HG03571 (cell line): ENCODE data around the gene NDFIP1.
"Not testable (repeated sequence)": the region's sequence is repeated elsewhere in the genome, so short reads cannot be mapped to it uniquely, and the experiment has no call there.

Experiments used
- ATAC-seq: cut with Tn5 transposase; IDR thresholded peaks from one replicate; pipeline ENCODE4 v1.9.1; 2021; ENCODE audit not compliant: unreplicated experiment

Gene NDFIP1, protein sequence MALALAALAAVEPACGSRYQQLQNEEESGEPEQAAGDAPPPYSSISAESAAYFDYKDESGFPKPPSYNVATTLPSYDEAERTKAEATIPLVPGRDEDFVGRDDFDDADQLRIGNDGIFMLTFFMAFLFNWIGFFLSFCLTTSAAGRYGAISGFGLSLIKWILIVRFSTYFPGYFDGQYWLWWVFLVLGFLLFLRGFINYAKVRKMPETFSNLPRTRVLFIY

DNA sequence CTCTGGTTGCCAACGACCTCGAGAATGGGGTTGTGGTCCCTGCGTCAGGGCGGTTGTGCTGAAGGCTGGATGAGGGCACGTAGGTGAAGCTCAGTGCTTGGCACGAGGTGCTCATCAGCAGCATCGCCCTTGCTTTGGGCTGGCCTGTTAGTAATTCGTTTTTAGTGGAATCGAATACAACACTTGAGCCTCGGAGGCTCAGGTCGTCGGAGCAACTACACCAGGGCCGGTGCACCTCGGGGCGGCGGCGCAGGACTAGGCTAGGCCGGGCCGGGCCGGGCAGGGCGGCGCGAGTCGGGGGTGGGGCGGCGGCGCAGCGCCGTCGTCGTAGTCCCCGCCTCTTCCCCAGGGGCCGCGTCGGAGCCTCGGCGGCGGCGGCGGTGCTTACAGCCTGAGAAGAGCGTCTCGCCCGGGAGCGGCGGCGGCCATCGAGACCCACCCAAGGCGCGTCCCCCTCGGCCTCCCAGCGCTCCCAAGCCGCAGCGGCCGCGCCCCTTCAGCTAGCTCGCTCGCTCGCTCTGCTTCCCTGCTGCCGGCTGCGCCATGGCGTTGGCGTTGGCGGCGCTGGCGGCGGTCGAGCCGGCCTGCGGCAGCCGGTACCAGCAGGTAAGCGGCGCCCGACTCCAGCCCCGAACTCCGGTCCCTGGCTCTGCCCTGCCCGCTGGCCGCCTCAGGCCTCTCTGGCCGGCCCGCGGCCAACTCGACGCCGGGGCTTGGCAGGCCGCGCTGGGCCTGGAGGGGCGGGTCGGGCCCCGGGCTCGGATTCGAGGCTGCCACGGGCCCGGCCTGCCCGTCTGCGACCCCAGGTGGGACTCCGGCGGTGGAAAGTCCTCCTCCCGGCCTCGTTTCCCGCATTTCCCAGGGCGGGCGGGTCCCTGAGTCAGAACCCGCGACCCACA, at the start of gene NDFIP1:
NDFIP1 (plus strand) TSS at position 348 of the 899 bp plus-strand sequence; CDS start at position 544, 196 bp downstream.
- peak; percentile 95 for ATAC-seq

DNA sequence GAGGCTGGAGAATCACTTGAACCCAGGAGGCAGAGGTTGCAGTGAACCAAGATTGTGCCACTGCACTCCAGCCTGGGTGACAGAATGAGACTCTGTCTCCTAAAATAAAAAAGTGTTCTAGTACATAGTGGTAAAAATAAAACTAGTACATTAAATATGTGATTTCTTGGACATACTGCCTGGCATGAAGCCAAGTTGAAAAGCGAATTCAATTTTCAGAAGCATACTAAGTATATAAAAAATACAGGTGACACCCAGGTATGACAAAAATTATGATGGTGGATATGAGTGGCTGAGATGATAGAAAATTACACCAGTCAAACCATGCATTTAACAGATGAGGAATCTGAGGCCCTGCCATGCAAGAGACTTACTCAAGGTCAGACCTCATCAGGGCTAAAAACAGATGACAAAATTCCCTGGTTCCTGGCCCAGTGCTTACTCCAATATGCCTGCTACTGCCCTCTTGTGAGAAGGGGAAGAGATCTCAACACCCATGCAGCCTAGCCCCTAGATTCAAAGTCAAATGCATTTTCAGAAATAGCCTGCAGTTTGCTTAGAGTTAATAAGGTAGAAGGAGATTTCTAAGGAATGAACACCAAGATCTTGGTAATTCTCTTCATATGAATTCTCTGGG, 49.2 kb upstream of the NDFIP1 start:
- no peak for ATAC-seq

DNA sequence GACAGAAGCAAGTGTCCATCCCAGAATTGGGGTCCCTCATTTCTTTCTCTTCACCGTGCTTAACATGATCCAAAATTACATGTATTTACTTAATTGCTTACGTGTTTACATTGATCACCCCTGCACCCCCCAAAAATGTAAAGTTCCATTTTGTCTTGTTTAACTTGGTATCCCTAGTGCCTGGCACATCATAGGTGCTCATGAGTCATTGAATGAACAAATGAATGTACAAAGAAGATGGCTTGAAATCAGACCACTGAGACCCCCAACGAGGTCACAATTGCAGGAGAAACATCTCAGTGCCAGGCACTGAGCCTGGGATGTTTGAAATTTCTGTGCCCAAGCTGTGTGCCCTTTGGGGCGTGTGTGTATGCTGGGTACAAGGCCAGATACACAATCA, 45.2 kb upstream of the NDFIP1 start:
- no peak for ATAC-seq

DNA sequence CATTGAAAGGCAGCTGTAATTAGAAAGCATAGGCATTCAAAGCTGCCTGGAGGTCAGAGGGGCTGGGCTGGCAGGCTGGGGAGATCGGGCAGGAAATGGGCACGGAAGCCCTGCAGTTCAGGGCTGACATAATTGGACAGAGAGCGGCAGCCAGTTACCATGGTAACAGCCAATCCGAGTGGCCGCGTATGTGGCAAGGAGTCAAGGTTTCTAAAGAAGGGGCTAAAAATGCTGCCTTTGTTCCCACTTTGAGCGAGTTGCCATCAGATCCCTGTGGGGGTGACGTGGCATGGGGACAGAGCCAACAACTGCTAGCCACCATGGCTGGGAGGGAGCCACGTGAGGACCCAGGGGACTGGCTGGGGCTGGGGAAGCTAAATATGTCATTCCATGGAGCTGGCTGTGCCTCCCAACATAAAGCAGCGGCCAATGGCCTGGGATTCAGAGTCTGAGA, 44.7 kb upstream of the NDFIP1 start:
- no peak for ATAC-seq

DNA sequence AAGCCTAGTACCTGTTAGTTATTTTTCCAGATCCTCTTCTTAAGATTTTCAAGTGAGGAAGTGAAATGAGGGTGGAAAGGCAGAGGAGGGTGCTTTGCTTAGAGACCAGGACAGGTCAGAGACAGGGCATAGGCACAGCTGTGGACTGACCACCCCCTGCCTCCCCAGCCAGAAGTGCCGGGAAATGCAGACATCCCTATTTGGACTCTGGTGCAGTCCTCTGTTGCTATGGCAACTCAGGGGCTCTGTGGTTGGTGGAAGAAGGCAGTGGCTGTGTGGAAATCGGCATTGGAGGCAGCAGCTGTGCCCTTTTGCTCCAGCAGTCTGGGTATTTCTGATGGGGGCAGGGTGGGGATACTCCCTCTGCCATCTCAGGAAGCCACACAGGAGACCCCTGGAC, 43.3 kb upstream of the NDFIP1 start:
- no peak for ATAC-seq

DNA sequence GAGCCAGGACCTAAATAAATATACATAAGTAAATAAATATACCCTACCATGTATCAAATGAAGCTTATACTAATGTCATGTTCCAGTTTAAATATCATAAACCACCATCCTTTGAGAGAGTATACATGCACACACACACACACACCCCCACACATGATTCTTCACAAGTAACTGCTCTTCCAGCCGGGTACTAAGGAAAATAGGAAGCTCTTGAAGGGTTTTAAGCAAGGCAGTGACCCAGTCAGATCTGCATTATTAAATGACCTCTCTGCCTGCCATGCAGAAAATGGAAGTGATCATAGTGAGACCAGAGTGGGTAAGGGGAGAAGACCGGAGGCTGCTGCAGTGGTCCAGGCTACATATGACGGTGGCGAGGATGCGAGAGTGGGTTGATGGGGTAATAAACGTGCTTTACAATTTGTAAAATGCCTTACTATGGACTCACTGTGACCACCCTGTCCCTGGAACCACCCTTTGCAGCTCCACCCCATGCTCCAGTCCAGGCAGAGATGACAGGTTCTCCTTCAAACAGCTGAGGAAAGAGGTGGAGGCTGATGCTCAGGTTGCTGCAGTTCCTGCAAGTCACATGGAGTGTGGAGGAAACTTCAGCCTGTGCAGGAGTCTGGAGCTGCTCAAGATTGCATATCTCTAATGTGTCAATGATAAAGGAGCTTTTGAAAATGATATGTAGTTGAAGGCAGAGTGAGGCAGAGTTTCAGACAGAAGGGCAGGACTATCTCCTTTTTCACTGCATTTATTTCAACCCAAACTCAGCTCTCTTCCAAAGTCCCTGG, 38.8 kb upstream of the NDFIP1 start:
- no peak for ATAC-seq

DNA sequence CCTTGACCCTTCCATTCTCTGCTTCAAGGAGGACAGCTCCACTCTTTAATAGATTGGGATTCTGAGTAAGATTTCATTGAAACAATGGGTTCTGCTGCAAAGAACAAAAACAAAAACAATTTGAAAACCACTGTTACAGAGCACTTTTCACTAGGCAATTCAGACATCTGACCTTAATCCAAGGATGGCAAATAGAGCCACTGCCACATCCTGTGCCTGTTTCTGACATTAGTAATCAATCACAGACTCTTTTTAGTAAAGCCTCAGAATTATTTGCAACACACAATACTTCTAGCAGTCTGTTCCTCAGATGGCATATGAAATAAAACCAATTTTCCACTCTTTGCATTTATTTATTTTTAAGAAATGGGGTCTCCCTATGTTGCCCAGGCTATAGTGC, 37.8 kb upstream of the NDFIP1 start:
- no peak for ATAC-seq

DNA sequence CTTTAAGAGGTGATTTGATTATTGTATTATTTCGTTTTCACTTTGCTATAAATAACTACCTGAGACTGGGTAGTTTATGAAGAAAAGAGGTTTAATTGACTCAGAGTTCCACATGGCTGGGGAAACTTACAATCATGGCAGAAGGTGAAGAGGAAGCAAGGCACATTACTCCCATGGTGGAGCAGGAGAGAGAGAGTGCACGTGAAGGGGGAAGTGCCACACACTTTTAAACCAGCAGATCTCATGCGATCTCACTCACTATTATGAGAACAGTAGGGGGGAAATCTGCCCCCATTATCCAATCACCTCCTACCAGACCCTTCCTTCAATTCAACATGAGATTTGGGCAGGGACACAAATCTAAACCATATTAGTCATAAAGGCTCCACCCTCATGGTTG, 36.1 kb upstream of the NDFIP1 start:
- no peak for ATAC-seq

DNA sequence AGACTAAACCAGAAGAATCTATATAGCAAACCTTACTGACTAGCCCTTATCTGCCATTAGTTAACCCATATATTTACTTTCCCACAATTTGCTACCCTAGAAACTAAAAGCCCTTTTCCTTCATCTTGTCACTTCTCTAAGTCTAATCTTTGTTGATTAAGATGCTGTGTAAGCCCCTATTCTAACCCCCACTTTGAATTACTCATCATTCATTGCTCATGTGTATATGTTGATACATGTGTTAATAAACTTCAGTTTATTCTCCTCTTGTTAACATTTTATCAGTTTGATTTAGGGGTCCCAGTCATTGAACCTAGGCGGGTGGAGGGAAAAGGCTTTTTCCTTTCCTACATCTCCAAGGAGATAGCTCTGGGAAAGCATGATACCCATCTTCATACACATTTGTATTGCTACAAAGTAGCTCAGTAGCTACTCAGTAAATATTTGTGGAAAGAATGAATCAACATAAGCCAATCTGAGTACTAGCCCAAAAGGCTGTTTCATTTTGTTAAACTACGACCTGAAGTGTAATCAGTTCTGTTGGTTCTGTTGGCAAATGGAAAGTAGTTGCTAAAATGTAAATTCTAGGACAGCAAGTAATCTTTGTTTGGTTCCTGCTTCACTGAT, 35.1 kb upstream of the NDFIP1 start:
- ATAC-seq, result no peak

DNA sequence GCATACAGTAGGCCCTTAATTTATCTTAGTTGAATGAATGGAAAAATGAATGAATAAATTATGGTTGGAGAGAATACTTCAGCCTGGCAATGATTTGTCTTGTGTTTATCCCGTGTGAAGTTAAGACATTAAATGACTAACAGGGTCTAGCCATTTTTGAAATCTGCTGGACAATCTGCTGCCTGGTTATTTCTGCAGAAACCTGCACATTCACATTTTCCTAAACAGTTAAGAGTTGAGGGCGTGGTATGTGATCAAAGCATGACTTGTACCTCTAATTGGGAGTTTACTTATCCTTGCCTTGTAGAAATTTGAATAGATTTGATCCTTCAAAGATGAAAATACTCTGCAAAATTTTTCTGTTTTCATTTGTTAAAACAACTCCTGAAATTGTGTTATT, 34.6 kb upstream of the NDFIP1 start:
- no peak for ATAC-seq

DNA sequence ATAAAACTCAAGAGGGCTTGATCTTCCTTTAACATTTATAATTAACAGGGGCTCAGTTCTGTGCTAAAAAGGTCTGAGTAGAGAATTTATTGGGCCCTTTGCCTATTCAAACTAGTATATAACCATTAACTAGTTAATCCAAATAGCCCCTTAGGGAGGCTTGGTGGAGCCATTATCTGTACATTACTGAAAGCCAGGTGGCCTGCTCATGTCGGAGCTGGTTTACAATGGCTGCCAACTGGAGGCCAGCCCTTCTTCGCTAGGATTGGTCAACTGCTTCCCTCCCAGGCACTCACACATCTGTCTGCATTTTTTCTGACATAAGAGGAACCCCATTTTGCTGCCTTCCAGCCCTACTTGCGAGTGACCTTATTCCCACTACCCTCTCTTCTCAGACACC, 30.4 kb upstream of the NDFIP1 start:
- no peak for ATAC-seq

DNA sequence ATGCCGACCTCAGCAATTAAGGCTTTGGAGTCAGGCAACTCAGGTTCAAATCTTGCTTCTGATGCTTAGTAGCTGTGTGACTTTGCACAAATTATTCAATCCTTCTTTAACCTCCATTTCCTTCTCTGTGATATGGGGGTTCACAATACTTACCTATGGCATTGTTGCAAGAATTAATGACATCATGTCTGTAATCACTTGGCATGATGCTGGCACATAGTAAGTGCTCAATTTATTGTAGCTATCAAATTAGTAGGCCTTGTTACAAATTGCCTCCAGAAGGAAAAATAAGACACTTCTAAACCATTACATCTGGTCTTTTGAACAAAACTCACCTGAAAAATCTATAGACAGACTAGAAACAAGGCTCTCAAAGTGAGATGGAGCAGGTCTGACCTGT, 29.9 kb upstream of the NDFIP1 start:
- no peak for ATAC-seq

DNA sequence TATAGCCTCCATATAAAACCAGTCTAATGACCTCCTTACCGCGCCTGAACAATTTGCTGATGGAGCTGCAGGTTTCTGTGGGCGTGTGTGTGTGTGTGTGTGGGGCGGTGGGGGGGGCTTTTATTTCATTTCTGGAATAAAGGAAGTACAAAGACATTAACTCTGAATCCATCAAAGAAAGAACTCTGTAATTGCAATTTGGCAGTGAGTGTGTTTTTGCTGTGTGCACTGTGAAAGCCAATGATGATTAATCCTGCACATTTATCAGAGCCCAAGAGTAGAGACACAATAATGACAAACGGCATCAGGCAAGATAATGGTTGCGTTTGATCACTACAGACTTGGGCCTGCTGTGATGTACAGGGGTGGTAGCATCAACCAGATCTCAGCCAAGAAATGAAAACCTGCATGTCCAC, 29.3 kb upstream of the NDFIP1 start:
- no peak for ATAC-seq

DNA sequence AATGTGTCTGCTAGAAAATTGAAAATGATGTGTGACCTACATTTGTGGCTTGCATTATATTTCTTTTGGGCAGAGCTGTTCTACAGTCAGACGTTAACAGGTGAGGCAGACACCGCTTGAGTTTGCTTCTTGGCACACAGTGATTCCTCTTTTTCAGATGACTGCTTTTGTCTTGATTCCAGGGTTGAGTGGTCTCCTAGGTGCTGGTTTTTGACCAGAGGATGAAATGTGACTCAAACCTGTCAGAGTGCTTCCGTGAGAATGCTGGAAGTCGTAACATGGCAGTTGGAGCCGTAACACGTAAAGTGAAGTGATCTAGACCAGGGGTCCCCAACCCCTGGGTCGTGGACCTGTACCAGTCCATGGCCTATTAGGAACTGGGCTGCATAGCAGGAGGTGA, 28.3 kb upstream of the NDFIP1 start:
- ATAC-seq, result no peak

DNA sequence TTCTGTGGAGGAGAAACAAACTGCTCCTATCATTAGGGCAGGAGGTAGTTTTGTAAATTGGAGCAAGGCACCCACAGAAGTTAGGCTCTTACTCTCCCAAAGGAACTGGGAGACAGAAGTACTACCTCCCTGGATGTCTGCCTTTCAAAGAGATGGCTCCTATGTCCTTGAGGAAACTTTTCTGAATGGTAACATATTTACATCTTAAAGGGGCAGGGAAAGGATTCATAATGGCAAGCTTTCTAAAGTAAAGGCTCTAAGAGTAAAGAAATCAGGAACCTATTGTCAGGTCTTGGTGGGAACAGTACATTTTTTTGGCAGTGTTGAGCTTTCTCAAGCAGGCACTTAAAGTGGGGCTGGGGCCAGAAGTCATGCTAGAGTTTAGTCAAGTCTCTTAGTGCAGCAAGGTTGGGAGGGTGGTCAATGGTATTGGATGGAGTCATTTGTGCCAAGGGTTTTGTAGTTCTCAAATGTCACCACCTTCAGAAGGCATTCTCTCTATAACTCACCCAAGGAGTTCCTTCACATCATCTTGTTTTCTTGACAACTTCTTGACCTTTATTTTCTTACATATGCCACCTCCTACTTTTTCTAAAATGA, 26.3 kb upstream of the NDFIP1 start:
- no peak for ATAC-seq

DNA sequence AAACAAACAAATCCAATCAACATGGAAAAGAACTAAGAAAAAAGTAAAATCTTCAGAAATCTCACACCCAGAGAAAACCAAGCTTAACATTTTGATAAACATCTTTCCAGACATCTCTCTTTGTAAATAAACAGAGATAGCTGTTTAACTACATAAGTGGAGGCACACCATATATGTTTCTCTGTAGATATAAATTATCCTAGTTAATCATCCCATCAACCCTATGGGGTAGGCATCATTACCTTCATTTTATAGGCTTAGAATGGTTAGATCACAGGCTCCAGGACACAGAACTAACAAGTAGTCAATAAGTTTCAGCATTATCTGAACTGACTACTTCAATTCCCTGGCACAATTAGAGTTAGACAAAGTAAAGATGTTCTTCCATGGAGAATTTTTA, 22.4 kb upstream of the NDFIP1 start:
- ATAC-seq, result no peak

DNA sequence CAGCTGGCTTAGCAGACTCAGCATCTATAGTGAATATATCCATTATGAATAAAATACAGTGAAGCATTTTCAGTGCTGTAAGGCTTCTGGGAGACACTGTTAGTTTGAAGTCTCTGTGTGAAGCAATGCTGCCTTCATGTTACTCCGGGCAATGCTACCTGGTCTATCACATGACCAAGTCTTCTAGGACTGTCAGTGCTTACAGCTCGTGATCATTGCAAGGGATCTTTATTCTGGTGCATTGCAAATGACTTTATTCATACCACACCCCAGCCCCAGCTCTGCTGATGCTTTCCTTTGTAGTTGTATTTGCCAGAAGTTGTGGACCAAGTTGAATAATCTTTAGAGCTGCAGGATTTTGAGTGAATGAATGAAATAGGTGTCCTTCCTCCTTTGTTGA, 21.9 kb upstream of the NDFIP1 start:
- ATAC-seq, result no peak

DNA sequence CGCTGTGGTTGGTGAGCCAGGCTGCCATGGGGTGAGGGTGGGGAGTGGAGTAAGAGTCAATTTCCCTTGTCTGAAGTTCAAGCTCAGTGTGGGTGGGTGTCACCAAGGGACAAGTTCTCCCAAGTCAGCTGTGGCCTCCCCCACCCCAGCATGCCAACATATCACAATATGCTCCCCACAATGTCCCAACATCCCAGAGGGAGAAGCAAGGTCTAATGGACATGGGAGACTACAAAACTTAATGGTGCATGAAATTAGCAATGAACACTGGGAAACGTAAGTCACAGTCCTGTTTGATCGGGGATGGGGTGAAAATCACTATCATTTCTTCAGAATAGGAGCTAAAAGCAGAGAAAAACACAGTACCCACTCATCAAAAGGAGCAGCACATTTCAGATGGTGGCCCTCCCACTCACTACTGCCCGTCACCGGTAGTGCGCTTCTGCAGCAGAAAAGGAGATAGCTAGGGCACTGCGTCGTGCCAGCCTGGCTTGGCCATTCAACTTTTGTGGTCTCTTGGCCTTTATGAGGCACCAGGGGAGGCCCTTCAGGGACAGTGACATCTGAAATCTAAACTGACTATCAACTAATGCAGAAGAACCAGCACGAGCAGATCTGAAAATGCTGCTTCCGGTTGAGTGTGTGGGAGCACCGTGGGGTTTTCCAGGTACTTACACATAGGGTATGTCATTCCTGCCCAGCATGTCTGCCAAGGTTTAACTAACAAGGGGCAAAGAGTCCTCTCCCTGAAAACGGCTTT, 20.5 kb upstream of the NDFIP1 start:
- no peak for ATAC-seq

DNA sequence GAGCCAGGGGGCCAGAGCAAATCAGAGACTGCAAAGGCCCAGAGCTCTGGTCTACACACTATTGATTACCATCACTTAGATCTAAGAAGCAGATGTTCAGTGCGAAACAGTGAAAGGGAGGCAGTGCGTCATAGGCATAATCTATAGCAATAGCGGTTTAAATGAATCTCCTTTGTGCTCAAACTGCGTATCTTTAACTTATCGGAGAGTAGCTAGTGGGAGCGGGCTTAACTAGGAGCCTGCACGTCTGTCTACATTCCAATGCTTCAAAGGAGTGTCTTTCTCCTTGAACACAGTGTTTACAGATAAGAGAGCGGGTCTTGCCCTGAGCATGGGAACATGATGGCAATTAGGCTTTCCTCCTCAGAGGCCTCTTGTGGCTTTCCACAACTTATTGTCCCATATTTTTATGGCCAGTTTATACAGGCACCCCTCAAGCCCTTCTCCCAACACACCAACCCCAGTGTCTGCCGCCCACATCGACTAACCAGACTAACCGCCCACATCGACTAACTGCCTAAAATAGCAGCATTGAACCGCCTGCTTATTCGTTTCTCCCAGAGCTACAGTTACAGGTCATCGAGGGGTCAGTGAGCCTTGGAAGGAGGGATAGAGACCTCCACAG, 19.6 kb upstream of the NDFIP1 start:
- not testable (repeated sequence) for ATAC-seq
